ENCODE data around the gene HLA-E. TPM values are rescaled to one million over a fixed set of nuclear protein-coding genes. Genes with fewer than 3 reads are reported as not detected.
"Not testable (repeated sequence)": the region's sequence is repeated elsewhere in the genome, so short reads cannot be mapped to it uniquely, and the experiment has no call there.

HLA-E gene
- total and polyA plus RNA-seq, 4 donors = 133 to 258 (median 207) TPM

DNA sequence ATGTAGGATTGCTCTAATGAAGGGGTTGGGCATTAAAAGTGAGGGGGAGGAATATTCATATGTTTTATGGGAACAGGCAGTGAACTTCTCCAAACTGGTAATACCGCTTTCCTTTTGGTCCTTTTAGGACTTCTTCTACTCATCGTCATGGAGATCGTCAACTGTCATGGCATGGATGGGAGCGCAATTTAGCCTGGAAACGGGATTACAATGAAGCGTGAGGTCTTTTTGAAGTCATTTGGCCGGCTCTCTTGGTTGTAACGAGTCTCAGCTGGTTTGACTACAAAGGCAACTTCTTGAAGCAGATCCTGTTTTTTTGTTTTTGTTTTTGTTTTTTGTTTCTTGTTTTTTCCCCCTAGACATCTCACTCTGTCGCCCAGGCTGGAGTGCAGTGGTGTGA lies 1.4 kb upstream of the HLA-E start:
- no peak overlapping the region for H3K27ac ChIP-seq (ENCODE audit: low read depth in 1 of 2, low read length in 2 of 2)

DNA sequence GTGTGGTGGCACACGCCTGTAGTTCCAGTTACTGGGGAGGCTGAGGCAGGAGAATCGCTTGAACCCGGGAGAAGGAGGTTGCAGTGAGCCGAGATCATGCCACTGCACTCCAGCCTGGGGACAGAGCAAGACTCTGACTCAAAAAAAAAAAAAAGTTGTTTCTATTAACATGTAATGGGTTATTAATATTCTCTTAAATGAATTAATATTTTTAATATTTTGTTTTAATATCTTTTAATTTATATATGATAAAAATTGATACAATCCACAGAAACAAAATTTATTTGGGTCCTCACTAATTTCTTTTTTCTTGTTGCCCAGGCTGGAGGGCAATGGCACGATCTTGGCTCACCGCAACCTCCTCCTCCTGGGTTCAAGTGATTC lies 620 bp upstream of the HLA-E start:
- 94% methylated on average over 6 of the region's 6 CpGs for WGBS

More for the DNA sequence above, 1.4 kb upstream of the HLA-E start:
- peaks cover 2 to 10% (median 7%) of the 10 kb centered on the region in 4 donors for H3K4me1 ChIP-seq (ENCODE audit: control insufficient read depth in 4 of 4, insufficient read depth in 4 of 4, low read length in 3 of 4)
- no peak overlapping the region for H3K9ac ChIP-seq (ENCODE audit: low read depth in 1 of 2, low read length in 2 of 2)
- peaks cover 0 to 25% (median 19%) of the 10 kb centered on the region in 4 donors for H3K36me3 ChIP-seq (ENCODE audit: control insufficient read depth in 4 of 4, insufficient read depth in 3 of 4, low read depth in 1 of 4, low read length in 3 of 4)
- no peaks in the 10 kb centered on the region for H3K9me3 ChIP-seq (ENCODE audit: control insufficient read depth in 4 of 4, low read length in 3 of 4)
- TF ChIP-seq RXRA (IDR thresholded peaks at IDR 0.05) (no peak), HNF4A (conservative IDR thresholded peaks at IDR 0.05) (no peak), FOXA1 (IDR thresholded peaks at IDR 0.05) (no peak), NR2F2 (IDR thresholded peaks at IDR 0.05) (no peak), RAD21 (IDR thresholded peaks at IDR 0.05) (no peak), YY1 (IDR thresholded peaks at IDR 0.05) (no peak), EGR1 (IDR thresholded peaks at IDR 0.05; ENCODE audit: low read depth in 2 of 2) (no peak), JUND (IDR thresholded peaks at IDR 0.05) (no peak), GABPA (IDR thresholded peaks at IDR 0.05 in 1 of 2, conservative IDR thresholded peaks at IDR 0.05 in 1 of 2) (no peak), TAF1 (conservative IDR thresholded peaks at IDR 0.05) (no peak), SP1 (IDR thresholded peaks at IDR 0.05) (no peak), HNF4G (IDR thresholded peaks at IDR 0.05) (no peak), FOXA2 (IDR thresholded peaks at IDR 0.05) (no peak)
- TF ChIP-seq, protein P1, sequence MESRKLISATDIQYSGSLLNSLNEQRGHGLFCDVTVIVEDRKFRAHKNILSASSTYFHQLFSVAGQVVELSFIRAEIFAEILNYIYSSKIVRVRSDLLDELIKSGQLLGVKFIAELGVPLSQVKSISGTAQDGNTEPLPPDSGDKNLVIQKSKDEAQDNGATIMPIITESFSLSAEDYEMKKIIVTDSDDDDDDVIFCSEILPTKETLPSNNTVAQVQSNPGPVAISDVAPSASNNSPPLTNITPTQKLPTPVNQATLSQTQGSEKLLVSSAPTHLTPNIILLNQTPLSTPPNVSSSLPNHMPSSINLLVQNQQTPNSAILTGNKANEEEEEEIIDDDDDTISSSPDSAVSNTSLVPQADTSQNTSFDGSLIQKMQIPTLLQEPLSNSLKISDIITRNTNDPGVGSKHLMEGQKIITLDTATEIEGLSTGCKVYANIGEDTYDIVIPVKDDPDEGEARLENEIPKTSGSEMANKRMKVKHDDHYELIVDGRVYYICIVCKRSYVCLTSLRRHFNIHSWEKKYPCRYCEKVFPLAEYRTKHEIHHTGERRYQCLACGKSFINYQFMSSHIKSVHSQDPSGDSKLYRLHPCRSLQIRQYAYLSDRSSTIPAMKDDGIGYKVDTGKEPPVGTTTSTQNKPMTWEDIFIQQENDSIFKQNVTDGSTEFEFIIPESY (IDR thresholded peaks at IDR 0.05) = no peak
- TF ChIP-seq, protein P2, sequence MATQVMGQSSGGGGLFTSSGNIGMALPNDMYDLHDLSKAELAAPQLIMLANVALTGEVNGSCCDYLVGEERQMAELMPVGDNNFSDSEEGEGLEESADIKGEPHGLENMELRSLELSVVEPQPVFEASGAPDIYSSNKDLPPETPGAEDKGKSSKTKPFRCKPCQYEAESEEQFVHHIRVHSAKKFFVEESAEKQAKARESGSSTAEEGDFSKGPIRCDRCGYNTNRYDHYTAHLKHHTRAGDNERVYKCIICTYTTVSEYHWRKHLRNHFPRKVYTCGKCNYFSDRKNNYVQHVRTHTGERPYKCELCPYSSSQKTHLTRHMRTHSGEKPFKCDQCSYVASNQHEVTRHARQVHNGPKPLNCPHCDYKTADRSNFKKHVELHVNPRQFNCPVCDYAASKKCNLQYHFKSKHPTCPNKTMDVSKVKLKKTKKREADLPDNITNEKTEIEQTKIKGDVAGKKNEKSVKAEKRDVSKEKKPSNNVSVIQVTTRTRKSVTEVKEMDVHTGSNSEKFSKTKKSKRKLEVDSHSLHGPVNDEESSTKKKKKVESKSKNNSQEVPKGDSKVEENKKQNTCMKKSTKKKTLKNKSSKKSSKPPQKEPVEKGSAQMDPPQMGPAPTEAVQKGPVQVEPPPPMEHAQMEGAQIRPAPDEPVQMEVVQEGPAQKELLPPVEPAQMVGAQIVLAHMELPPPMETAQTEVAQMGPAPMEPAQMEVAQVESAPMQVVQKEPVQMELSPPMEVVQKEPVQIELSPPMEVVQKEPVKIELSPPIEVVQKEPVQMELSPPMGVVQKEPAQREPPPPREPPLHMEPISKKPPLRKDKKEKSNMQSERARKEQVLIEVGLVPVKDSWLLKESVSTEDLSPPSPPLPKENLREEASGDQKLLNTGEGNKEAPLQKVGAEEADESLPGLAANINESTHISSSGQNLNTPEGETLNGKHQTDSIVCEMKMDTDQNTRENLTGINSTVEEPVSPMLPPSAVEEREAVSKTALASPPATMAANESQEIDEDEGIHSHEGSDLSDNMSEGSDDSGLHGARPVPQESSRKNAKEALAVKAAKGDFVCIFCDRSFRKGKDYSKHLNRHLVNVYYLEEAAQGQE (IDR thresholded peaks at IDR 0.05) = no peak
- TF ChIP-seq, protein P3, sequence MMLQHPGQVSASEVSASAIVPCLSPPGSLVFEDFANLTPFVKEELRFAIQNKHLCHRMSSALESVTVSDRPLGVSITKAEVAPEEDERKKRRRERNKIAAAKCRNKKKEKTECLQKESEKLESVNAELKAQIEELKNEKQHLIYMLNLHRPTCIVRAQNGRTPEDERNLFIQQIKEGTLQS (IDR thresholded peaks at IDR 0.05) = no peak
- TF ChIP-seq, protein P4, sequence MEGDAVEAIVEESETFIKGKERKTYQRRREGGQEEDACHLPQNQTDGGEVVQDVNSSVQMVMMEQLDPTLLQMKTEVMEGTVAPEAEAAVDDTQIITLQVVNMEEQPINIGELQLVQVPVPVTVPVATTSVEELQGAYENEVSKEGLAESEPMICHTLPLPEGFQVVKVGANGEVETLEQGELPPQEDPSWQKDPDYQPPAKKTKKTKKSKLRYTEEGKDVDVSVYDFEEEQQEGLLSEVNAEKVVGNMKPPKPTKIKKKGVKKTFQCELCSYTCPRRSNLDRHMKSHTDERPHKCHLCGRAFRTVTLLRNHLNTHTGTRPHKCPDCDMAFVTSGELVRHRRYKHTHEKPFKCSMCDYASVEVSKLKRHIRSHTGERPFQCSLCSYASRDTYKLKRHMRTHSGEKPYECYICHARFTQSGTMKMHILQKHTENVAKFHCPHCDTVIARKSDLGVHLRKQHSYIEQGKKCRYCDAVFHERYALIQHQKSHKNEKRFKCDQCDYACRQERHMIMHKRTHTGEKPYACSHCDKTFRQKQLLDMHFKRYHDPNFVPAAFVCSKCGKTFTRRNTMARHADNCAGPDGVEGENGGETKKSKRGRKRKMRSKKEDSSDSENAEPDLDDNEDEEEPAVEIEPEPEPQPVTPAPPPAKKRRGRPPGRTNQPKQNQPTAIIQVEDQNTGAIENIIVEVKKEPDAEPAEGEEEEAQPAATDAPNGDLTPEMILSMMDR (IDR thresholded peaks at IDR 0.05; ENCODE audit: low read depth, low read length, missing input control) = no peak
- TF ChIP-seq, protein P5, sequence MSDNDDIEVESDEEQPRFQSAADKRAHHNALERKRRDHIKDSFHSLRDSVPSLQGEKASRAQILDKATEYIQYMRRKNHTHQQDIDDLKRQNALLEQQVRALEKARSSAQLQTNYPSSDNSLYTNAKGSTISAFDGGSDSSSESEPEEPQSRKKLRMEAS (IDR thresholded peaks at IDR 0.05) = no peak
- H3K4me3 ChIP-seq (ENCODE audit: low read depth in 1 of 3, low read length in 3 of 3) = no peak overlapping the region
- no peaks in the 10 kb centered on the region for H3K27me3 ChIP-seq (ENCODE audit: control insufficient read depth in 4 of 4, insufficient read depth in 4 of 4, low read length in 3 of 4)
- DNase-seq (ENCODE audit: low spot score) = no peak
- 75% methylated on average over 9 of the region's 9 CpGs for WGBS

More for the DNA sequence above, 620 bp upstream of the HLA-E start:
- H3K4me3 ChIP-seq (ENCODE audit: low read depth in 1 of 3, low read length in 3 of 3) = peak overlapping the region in 1 of 3 donors; percentile 97
- H3K27me3 ChIP-seq (ENCODE audit: control insufficient read depth in 4 of 4, insufficient read depth in 4 of 4, low read length in 3 of 4); DNase-seq (ENCODE audit: low spot score); H3K9me3 ChIP-seq (ENCODE audit: control insufficient read depth in 4 of 4, low read length in 3 of 4): not testable (repeated sequence)
- peaks cover 0 to 32% (median 20%) of the 10 kb centered on the region in 4 donors for H3K36me3 ChIP-seq (ENCODE audit: control insufficient read depth in 4 of 4, insufficient read depth in 3 of 4, low read depth in 1 of 4, low read length in 3 of 4)
- peaks cover 2 to 11% (median 8%) of the 10 kb centered on the region in 4 donors for H3K4me1 ChIP-seq (ENCODE audit: control insufficient read depth in 4 of 4, insufficient read depth in 4 of 4, low read length in 3 of 4)
- H3K27ac ChIP-seq (ENCODE audit: low read depth in 1 of 2, low read length in 2 of 2) = peak overlapping the region; percentile 98
- H3K9ac ChIP-seq (ENCODE audit: low read depth in 1 of 2, low read length in 2 of 2) = peak overlapping the region; percentile 32 to 54

All from liver (tissue), 9 donors.